SU-DHL-6 (cell line): Measurements from ENCODE around the gene RASGRF2.

Experiments
- H2AFZ ChIP-seq: fragments of 200-600 bp; sonication (generic); 2 replicates; pipeline ENCODE4 v1.6.1; 2014; ENCODE audit warnings: low read depth, mild to moderate bottlenecking, moderate library complexity, mixed read lengths, antibody characterized with exemption, low read length; ENCODE audit not compliant: severe bottlenecking
- H3F3A ChIP-seq: fragments of 200-600 bp; shearing (Covaris generic); 2 replicates; pipeline ENCODE4 v1.6.0; 2016; ENCODE audit warnings: antibody characterized with exemption, mild to moderate bottlenecking; ENCODE audit not compliant: insufficient read depth
- H3K27ac ChIP-seq: fragments of 200-600 bp; sonication (generic); 2 replicates; pipeline ENCODE4 v1.5.1; 2016; ENCODE audit warnings: low read depth, mild to moderate bottlenecking, low read length, moderate library complexity, mixed read lengths
- H3K27me3 ChIP-seq: fragments of 200-600 bp; sonication (generic), shearing (Covaris generic); 2 replicates; pipeline ENCODE4 v1.6.0; 2014; ENCODE audit warnings: mild to moderate bottlenecking, low read length
- H3K36me3 ChIP-seq: fragments of 200-600 bp; sonication (generic); 2 replicates; pipeline ENCODE4 v1.6.1; 2014; ENCODE audit warnings: mild to moderate bottlenecking, low read length, mixed read lengths
- H3K4me2 ChIP-seq: fragments of 300-600, 200-600 bp; shearing (Covaris generic), sonication (generic); 2 replicates; pipeline ENCODE4 v1.6.0; 2014; ENCODE audit warnings: low read length, low read depth, mild to moderate bottlenecking; ENCODE audit not compliant: poor library complexity, severe bottlenecking
- H3K4me3 ChIP-seq: fragments of 200-600 bp; sonication (generic); 2 replicates; pipeline ENCODE4 v1.5.1; 2014; ENCODE audit warnings: antibody characterized with exemption, low read length, mild to moderate bottlenecking, mixed read lengths; ENCODE audit not compliant: insufficient read depth, poor library complexity, severe bottlenecking
- H3K79me2 ChIP-seq: fragments of 200-600 bp; sonication (generic); 2 replicates; pipeline ENCODE4 v1.6.1; 2014; ENCODE audit warnings: mild to moderate bottlenecking, low read length, moderate library complexity; ENCODE audit not compliant: insufficient read depth
- H3K9ac ChIP-seq: fragments of 200-600 bp; sonication (generic); 2 replicates; pipeline ENCODE4 v1.7.0; 2014; ENCODE audit warnings: mild to moderate bottlenecking, low read length
- H3K9me2 ChIP-seq: fragments of 200-600 bp; sonication (generic); replicated peaks from 2 replicates; pipeline ENCODE4 v1.6.1; 2014; ENCODE audit warnings: low read length; ENCODE audit not compliant: insufficient read depth
- H3K9me3 ChIP-seq: fragments of 200-600 bp; sonication (generic); 2 replicates; pipeline ENCODE4 v1.6.1; 2014; ENCODE audit warnings: low read length, mixed read lengths; ENCODE audit not compliant: insufficient read depth
- H4K20me1 ChIP-seq: fragments of 200-600 bp; sonication (generic); 2 replicates; pipeline ENCODE4 v1.6.1; 2014; ENCODE audit warnings: low read depth, mild to moderate bottlenecking, antibody characterized with exemption, low read length, moderate library complexity, mixed read lengths
- CTCF ChIP-seq: fragments of 200-600 bp; sonication (generic); IDR thresholded peaks from one replicate; pipeline ENCODE4 v1.5.1; 2017; ENCODE audit warnings: antibody characterized with exemption, mild to moderate bottlenecking, low read length, moderate library complexity; ENCODE audit not compliant: insufficient read depth, poor library complexity, severe bottlenecking
- EZH2phosphoT487 ChIP-seq: fragments of 200-600 bp; sonication (generic), shearing (Covaris generic); conservative IDR thresholded peaks from 2 replicates; pipeline ENCODE4 v1.6.1; 2018; ENCODE audit warnings: mild to moderate bottlenecking, antibody characterized with exemption, low read length, moderate library complexity, mixed read lengths

Gene RASGRF2

GRCh38 chr5:80953587-80953986 is 6.6 kb upstream of the RASGRF2 start:
- Histone ChIP-seq H3K4me3 (no peak overlapping the region), H3K9ac (no peak overlapping the region), H4K20me1 (no peaks in the 10 kb centered on the region), H3K9me2 (no peaks in the 10 kb centered on the region), H3K27ac (no peak overlapping the region), H2AFZ (no peak overlapping the region), H3K79me2 (no peaks in the 10 kb centered on the region), H3K4me2 (no peak overlapping the region), H3K27me3 (no peaks in the 10 kb centered on the region), H3K9me3 (no peaks in the 10 kb centered on the region), H3F3A (no peaks in the 10 kb centered on the region), H3K36me3 (no peaks in the 10 kb centered on the region)
- no peak for TF ChIP-seq CTCF
- TF ChIP-seq EZH2phosphoT487, result no peak

DNA sequence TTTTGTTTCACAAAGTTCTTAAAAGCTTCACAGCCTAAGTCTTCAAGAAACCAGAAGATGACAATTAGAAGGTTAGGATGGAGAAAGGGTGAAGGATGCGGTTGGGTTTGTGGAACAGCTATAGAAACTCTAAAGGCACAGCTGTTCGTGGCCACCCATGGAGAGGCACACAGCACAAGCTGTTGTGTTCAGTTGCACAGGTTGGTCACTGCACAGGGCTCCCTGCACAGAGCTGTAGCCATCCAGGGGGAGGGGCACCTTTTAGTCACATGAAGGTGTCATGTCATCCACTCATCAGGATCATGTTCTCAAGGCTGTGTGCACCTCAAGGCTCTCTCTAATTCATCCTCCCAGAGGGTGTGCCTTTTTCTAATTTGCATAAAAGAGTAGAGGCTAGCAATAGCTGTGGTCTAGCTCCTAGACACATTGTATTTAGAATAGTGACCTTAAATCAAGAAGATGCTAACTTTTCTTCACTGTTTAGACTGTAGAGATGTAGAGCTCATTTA is 5.0 kb upstream of the RASGRF2 start:
- H3K27me3 ChIP-seq, result no peaks in the 10 kb centered on the region
- TF ChIP-seq EZH2phosphoT487, result no peak
- TF ChIP-seq CTCF, result no peak
- no peaks in the 10 kb centered on the region for H3K36me3 ChIP-seq
- H3F3A ChIP-seq, result no peaks in the 10 kb centered on the region
- H3K9me3 ChIP-seq, result no peaks in the 10 kb centered on the region
- H3K4me2 ChIP-seq, result no peak overlapping the region
- H3K9me2 ChIP-seq, result no peaks in the 10 kb centered on the region
- no peaks in the 10 kb centered on the region for H4K20me1 ChIP-seq
- H3K79me2 ChIP-seq, result no peaks in the 10 kb centered on the region
- H3K27ac ChIP-seq, result no peak overlapping the region
- no peak overlapping the region for H2AFZ ChIP-seq
- no peak overlapping the region for H3K4me3 ChIP-seq
- H3K9ac ChIP-seq, result no peak overlapping the region

- Histone ChIP-seq H3K27ac (no peak overlapping the region), H3K9ac (no peak overlapping the region), H3F3A (no peaks in the 10 kb centered on the region), H3K4me2 (no peak overlapping the region), H3K4me3 (no peak overlapping the region), H2AFZ (no peak overlapping the region), H3K9me3 (no peaks in the 10 kb centered on the region), H4K20me1 (no peaks in the 10 kb centered on the region), H3K36me3 (no peaks in the 10 kb centered on the region), H3K79me2 (no peaks in the 10 kb centered on the region), H3K9me2 (no peaks in the 10 kb centered on the region), H3K27me3 (no peaks in the 10 kb centered on the region)
- TF ChIP-seq CTCF (no peak), EZH2phosphoT487 (no peak)
Measured at GRCh38 chr5:80956272-80956671, 3.9 kb upstream of the RASGRF2 start.
